Upper lobe of left lung (tissue), 4 donors: ENCODE data around the gene ACACA.

Source experiments
- CTCF ChIP-seq, 6 experiments: fragments of 450-650 bp in 4 of 6; fragments of 200-600 bp in 2 of 6; sonication (generic) in 2 of 6; IDR thresholded peaks; one replicate each; pipeline ENCODE4 v1.5.1; 2016 to 2019; ENCODE audit warnings: antibody characterized with exemption in 6 of 6
- EP300 ChIP-seq, 4 donors: sonication (generic); formaldehyde crosslinking; IDR thresholded peaks; one replicate each; pipeline ENCODE4 v1.5.1; 2017; ENCODE audit warnings: antibody characterized with exemption in 4 of 4, control low read depth in 2 of 4
- POLR2A ChIP-seq, 4 donors: fragments of 450-650 bp; IDR thresholded peaks; one replicate each; pipeline ENCODE4 v1.5.1; 2016 to 2017; ENCODE audit warnings: antibody characterized with exemption in 4 of 4, mild to moderate bottlenecking in 2 of 4
- POLR2AphosphoS5 ChIP-seq, 2 donors: sonication (generic); formaldehyde crosslinking; IDR thresholded peaks; one replicate each; pipeline ENCODE4 v1.5.1; 2017; ENCODE audit warnings: antibody characterized with exemption in 2 of 2

GRCh38 chr17:37083456-37083855 lies 323.2 kb downstream of the ACACA start:
- TF ChIP-seq CTCF (IDR thresholded peaks at IDR 0.05) (no peak), EP300 (IDR thresholded peaks at IDR 0.05) (no peak), POLR2A (IDR thresholded peaks at IDR 0.05) (no peak), POLR2AphosphoS5 (IDR thresholded peaks at IDR 0.05) (no peak)
